HG03354 (cell line): ENCODE measurements around the gene FBXW11.

Experiments used
- ATAC-seq: cut with Tn5 transposase; IDR thresholded peaks from one replicate; pipeline ENCODE4 v1.9.1; 2021; ENCODE audit warnings: mild to moderate bottlenecking; ENCODE audit not compliant: unreplicated experiment, poor library complexity, severe bottlenecking

Gene FBXW11

DNA sequence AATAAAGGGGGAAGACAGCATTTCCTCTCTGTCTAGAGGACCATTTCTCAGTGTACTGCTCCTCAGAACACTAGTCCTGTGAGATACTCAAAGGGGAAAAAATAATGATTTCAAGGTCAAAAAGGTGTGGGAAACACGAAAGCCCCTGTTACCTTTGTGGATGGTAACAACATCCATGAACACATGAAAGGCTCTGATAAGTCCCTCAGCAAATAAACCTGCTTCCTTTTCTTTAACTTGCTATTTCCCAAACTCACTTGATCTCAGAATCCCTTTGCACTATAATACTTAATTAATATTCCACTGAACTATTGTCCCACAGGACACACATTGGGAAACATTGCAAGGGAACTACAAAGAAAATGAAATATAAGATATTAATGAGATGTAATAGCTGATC is 155.2 kb downstream of the FBXW11 start:
- ATAC-seq, result no peak

DNA sequence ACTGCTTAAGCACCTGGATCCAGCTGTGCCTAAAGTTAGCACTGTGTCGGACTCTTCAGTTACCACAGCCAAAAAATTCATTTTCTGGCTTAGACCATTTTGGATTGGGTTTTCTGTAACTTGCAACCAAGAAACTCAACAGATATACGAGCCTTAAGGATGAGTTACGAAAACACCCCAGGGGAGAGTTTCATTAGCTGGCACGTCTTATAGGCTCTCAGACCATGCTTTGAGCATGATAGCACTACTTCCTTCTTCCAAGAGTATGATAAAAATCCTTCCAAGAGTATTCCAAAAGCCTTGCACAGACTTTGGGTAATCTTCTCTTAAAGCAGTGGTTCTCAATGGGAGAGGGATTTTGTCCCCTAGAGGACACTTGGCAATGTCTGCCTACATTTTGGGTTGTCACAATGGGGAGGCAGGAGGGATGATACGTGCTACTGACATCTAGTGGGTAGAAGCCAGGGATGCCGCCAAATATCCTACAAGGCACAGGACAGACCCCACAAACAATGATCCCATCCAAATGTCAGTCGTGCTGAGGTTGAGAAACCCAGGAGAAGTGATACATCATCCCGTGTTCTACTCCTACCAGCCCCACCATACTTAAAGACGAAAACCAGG is 156.0 kb downstream of the FBXW11 start:
- ATAC-seq, result no peak

DNA sequence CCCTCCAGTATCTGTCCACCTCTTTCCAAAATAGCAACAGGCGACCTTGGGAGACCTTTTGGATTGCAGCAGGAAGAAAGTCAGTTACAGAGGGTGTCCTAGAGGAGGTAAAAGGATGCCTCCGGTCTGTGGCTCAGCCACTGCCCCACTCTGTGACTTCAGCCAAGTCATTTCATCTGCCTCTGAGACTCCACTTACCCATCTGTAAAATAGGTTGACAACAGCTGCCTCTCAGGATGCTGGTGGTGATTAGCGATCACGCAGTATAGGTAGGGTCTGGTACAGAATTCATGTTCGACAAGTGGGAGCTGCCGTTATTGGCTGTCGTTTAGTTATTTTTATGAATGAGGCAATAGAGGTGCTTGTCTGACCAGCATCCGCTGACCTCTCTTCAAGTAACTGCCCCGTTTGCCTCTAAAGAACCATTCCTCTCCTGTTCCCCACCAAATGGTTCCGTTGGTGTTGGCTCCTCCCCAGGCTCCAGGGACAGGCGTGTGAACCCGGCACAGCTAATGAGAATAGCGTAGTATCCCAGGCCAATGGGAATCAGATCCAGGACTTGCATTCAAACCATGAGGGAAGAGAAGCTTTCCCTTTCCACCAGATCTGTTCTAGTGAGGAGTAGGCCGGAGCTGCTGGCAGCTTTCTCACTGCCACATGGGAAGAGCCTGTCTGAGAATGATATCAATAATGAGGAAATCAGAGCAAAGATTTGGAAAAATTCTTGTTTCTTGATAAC is 156.7 kb downstream of the FBXW11 start:
- no peak for ATAC-seq

DNA sequence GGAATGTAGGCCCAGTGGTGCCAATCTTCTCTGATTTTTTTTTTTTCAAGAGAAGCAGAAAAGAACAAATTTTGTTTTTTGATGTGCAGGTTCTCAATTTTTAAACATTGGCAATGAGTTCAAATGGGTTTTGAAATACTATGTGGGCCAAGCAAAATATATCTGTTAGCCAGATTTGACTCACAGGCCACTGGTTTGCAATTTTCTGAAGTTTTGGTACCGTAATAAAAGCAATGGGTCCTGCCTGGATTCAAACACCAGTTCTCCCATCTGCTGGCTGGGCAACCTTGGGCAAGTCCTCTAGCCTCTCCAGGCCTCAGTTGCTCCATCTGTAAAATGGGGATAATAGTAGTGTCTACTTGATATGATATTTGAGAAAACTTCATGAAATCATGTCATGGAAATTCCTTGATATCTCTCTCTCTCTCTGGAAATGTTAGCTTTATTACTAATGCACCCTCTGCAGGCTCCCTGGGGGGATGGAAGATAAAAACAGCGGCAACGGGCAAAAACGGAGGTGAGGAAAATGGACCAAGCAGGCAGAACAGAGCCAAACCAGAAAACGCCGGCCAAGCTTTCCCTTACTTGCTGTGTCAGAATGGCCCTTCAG is 157.4 kb downstream of the FBXW11 start:
- ATAC-seq, result no peak

DNA sequence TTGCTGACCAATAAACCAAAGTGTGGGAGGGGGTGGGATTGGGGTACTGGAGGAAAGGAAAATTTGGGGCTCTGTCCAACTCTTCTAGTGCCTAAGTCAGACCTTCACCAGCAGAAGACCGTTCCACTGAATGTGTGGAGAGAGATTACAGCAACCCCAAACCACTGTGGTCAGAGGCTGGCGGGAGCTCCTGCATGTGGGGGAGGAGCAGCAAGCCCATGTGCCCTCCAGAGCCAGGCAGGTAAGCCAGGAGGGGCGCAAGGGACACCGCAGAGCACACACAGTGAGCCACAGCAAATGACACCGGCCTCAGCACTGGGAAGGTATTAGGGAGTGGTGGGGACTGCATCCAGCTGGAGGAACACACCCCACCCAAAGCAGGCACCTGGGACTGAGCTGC is 158.0 kb downstream of the FBXW11 start:
- ATAC-seq, result no peak

DNA sequence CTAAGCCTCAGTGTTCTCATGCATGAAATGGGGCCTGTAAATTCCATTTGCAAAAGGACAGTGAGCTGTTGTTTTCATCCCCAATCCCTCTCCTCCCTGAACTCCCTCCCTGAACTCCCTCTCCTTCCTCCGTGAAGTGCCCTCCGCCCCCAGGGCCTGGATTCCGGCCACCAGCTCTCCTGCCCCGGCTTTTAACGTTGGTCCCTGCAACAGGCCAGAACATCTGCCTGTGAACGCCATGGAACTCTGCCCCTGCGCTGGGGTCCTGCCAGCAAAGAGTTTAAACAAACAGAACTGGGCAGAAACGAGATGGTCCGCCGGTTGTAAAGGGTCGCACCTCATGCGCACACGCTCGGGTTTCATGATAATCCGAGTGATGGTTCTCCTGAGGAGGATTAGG is 158.4 kb downstream of the FBXW11 start:
- ATAC-seq, result no peak

DNA sequence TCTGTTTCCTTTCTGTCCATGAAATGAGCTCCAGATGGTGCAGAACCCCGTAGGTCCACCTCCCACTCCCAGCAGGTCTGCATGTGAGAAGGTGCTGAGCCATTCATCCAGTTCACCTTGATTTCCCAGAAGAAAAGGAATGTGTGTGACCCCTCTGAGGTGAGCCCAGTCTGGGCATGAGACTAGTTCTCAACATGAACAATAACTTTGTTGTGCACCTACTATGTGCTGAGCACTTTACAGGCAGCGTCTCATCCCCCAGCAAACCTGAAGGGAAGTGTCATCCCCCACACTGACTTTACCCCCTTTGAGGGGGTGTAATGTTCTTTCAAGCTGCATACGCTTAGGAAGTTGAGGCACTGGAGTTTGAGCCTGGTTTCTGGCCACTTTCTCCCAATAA is 159.4 kb downstream of the FBXW11 start:
- ATAC-seq, result no peak

DNA sequence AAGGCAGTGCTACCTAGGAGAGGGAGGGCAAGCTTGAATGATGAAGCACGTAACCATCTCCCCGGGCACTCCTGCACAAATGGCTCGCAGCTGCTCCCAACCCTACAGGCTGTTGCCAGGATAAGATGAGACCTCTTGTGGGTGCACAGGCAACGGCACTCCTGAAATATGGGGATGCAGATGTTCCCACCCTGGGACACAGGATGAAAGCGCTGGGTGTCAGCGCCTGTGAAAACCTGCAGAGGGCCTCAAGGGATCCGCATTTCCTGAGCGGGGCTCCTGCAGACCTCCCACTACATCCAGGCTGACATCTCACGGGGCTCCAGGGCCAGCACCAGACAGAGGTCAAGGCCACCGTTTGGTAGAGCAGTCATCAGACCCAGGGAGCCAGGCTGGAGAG is 160.1 kb downstream of the FBXW11 start:
- no peak for ATAC-seq

DNA sequence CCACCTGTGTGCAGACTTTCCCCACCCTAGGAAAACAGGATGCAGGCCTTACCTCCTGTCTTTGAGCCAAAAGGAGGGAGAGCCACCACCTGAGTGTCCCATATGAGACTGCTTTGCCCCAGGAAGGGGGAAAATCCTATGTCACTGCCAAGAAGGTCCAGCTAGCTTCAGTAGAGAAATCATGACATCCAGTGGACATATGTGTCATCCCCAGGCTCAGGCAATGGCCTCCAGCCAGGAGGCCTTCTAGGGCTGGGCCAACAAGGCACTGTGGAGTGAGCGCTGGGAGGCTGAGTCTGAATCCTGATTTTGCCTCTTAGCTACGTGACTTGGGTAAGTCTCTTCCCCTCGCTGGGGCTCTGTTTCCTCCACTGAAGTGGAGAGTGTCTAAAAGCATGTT is 160.6 kb downstream of the FBXW11 start:
- ATAC-seq, result no peak

DNA sequence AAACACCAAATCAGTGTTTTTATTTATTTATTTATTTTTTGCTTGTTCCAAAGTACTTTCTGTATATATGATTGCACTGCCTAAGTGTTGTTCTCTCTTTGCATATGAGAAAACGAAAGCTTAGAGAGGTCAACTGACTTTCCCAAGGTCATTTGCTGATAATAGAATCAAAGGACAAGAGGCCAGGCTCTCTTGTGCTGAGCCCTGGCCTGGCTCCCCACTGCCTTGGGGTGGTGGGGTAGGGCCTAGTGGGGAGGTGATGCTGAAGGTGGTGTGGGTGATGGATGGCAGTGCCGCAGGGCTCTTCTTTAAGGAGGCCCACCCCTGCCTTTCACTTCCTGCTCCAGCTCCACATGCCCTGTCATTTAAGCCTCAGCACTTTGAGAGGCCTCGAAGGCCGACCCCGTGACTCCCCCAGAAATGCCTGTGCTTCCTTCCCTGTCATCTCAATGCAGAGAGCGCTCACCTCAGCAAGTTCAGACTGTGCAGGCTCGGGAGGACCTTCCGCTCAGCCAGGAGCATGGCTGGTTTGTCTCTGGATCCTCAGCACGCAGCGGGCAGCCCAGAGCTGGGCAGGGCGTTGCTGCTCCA is 161.3 kb downstream of the FBXW11 start:
- no peak for ATAC-seq

DNA sequence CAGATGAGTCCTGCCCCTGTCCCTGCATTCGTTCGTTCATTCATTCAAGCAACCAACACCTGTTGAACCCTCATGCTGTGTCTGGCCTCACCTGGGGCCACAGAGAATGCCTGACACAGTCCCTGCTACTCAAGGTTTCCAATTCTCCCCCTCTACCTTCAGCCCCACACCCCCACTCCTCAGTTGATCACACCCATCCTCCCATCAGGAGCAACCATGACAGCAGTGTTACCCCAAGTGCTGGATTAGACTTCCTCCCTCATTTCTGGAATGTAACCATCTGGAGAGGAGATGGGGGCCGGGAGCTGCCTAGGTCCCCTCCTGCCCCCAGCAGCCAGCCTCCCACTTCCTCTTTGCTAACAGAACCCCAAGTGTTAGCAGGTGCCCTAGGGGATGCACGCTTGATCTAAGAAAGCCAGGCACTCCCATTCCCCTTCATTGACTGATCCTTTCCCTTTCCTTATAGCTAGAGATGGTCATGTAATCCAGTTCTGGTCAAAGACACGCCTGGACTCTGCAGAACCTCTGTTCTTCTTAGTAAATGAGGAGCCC is 163.6 kb downstream of the FBXW11 start:
- no peak for ATAC-seq

DNA sequence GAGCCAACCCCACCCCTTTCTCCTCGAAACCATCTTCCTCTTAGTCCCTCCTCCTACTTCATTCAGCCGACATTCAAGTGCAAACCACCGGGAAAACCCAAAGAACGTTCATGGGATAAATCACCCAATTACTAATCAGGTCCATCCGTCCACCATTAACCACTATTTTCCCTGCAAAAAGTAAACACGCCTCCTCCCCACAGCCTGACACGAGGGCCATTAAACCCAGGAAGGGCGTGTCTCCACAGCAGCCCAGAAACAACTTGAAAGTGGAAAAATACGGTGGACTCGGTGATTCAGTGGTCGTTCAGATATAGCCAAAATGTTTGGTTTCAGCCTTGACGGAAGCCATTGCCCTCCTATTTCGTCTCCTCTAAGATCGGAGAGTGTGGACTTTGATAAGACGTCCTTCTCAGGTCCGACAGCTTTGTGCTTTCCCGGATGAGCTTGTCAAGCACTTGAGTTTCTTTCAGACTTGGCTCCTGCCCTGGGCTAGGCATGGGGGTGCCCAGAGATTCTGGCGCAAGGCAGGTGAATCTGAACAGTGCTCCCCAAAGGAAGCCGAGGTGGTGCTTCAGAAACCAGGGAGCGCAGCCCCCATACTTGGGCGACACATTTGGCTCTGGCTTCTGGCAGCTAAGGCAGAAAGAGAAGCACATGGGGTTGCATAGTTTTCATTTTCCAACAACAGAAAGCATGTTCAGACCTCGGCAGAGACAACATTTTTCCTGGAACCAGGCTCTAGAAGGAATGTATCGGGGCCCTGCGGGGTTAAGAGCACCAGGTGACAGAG is 164.3 kb downstream of the FBXW11 start:
- no peak for ATAC-seq

DNA sequence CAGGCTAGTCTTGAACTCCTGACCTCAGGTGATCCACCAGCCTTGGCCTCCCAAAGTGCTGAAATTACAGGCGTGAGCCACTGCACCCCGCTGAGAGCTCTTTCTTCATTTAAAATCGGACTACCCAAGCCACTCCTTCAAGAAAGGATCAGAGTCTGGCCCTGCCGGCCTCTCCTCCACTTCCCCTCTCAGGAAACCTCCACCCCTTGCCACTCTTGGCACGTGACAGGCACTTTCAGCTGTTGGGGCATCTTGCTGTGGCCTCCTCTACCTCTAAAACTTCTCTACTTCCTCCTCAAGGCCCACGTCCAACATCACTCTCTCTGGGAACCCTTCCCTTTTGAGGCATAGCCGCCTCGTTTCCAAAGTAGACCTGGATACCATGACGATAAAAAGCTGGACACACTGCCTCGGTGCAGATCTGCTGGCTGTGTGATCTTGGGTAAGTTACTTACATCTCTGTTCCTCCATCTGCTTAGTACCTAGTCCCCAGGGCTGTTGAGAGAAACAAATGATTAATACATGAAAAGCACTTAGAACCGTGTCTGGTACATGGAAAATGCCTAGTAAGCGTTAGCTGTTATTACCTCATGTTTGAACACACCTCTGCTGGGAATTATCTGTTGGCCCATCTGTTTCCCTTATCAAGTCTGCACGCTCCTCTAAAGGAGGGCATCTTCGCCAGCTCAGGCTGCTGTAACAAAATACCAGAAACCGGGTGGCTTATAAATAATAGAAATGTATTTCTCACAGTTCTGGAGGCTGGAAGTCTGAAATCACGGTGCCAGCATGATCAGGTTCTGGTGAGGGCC is 165.5 kb downstream of the FBXW11 start:
- ATAC-seq, result no peak

DNA sequence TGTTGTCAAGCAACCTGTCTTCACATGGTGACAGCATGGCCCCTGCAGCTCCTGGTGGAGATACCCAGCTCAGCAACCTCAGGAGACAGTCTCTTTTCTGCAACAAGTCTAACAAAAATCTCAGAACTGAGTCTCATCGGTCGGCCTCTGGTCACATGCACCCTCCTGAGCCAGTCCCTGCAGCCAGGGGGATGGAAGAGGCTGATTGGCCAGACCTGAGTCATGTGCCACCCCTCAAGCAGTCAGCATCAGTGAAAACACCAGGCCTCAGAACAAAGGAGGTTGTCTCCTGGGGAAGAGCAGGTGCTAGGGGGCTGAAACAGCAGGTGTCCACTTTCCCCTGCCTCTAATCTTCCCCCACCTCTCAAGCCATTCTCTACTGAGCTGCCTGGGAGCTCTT is 166.4 kb downstream of the FBXW11 start:
- peak; percentile 44 for ATAC-seq

DNA sequence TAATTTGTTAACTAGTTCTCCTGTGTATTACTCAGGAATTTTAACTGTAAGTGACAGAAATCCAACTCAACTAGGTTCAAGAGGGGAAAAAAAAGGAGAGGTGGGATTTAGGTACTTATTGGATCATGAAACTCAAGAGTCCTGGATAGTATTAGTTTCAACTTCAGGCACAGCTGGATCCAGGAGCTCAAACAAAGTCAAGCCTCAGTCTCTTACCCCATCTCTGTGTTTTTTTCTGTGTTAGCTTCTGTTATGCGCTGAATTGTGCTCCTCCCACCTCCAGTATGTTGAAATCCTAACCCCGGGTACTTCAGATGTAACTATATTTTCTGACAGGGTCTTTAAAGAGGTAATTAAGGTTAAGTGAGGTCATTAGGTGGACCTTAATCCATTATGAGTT is 167.3 kb downstream of the FBXW11 start:
- no peak for ATAC-seq

DNA sequence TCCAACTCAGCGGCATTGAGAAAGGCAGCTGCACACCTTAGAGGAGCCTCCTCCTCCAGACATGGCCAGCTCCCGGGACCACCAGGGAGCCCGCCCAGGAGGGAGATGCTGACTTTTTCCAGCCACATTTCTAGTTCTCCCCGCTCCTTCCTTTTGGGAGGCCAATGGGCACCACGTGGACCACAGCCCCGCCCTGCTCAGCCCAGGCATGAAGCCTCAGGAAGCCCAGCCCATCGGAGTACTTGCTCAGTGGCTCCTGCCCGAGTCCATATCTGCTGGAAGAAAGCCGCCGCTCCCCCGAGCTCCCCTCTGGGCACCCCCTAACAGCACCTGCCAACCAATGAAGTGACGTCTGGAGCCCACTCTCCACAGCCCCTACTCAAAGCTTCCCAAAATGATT is 168.4 kb downstream of the FBXW11 start:
- ATAC-seq, result no peak

DNA sequence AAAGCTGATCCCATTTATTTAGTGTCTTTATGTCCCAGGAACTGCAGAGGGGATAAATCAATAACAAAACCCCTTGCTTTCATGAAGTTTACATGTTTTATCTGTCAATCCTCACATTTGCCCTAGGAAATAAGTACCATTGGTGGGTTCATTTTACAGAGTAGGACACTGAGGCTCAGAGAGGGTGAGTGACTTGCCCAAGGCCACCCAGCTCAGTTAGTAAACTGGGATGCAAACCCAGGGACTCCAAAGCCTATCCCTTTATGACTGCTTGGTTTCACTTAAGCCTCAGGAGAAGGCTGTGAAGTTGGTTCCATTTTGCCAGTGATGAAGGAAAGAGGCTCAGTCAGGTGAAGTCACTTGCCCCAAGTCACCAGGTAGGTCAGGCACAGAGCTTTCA is 168.9 kb downstream of the FBXW11 start:
- ATAC-seq, result no peak

DNA sequence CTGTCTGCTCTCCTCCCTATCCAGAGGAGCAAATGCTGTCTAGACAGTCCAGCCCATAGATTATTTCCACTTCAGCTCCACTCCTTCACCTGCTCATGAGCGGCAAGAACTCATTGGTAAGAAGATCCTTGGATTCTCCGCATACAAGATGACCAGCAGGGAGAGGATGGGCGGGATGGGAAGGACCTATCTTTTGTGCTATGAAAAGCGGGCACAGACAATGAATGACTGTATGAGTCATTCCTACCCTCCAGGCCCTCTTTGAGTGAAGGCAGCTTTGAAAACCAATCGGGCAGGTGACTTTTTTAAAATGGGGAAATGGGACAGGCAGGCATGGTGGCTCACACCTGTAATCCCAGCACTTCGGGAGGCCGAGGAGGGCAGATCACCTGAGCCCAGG is 171.4 kb downstream of the FBXW11 start:
- ATAC-seq, result no peak

DNA sequence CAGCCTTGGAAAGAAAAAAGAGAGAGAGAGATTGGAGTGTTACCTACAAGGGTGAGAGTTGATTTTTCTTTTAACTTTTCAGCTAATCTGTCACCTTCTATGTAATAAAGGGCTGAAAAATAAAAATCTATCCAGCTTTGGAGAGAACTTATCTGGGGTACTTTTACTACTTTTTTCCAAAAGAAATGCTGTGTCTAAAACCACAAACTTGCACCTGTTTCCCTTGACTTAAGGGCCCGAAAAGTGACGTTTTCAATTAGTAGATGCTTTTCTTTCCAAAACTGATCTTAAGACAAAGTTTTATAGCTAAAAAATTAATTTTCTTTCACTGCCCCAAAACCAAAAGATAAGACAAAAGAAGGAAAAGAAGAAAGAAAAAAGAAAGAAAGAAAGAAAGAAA is 172.0 kb downstream of the FBXW11 start:
- ATAC-seq, result no peak
